Astrocyte of the cerebellum (primary cell): Measurements from ENCODE around the gene SNX8.

Experiments
- DNase-seq: peaks from one replicate; pipeline ENCODE4 v3.0.0-alpha.2; 2011; ENCODE audit warnings: low read depth
- H3K4me3 ChIP-seq: 2 replicates; pipeline ENCODE4 v1.5.1; 2011; ENCODE audit warnings: mild to moderate bottlenecking, low read depth, low read length, moderate library complexity
- in situ Hi-C: cut with HindIII; loops from 2 replicates; pipeline ENCODE4 v1.10.0; 2017; ENCODE audit warnings: low sequenced_read_pairs
- TF ChIP-seq, protein P1 (sequence below): IDR thresholded peaks from 2 replicates; pipeline ENCODE4 v1.5.1; 2012; ENCODE audit warnings: low read length, low read depth, moderate library complexity, mild to moderate bottlenecking; ENCODE audit errors: missing control alignments

Gene SNX8

DNA sequence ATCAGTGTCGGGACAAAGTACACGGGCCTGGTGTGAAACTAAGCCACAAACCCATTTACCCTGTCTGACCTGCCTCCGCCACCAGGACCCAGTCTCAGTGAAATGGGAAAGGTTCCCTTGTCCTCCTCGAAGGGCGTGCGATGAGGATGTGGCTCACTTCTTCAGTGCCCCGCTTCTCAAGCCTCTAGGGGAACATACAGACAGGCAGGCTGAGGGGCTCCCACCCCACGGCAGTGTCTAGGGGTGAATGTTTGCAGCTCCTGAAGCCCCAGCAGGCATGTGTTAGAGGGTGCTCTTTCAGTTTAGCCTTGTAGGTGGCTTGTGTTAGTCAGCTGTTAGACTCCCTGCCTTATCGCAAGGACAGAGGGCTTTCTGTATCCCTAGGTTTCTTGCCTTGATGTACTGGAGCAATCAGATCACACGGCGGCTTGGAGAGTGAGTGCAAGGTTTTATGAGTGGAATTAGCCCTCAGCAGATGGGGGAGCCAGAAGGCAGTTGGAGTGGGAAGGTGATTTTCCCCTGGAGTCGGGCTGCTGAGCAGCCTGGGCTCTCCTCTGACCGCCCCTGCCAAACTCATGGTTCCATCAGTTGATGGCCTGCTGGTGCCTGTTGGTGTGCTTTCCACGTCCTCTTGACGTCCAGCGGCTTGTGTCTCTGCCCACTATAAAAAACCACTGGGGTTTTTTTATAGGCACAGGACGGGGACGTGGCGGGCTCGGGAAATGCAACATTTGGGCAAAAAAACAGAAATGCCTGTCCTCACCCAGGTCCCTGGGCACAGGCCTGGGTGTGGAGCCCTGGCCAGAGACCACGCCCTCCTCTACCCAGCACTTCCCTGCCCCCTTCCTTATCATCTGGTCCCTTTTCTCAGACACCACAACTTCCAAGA, 71.5 kb downstream of the SNX8 start:
- H3K4me3 ChIP-seq: peak overlapping the region; percentile 81
- in situ Hi-C loops: no loop called here
- no peak for DNase-seq
- TF ChIP-seq, protein P1, sequence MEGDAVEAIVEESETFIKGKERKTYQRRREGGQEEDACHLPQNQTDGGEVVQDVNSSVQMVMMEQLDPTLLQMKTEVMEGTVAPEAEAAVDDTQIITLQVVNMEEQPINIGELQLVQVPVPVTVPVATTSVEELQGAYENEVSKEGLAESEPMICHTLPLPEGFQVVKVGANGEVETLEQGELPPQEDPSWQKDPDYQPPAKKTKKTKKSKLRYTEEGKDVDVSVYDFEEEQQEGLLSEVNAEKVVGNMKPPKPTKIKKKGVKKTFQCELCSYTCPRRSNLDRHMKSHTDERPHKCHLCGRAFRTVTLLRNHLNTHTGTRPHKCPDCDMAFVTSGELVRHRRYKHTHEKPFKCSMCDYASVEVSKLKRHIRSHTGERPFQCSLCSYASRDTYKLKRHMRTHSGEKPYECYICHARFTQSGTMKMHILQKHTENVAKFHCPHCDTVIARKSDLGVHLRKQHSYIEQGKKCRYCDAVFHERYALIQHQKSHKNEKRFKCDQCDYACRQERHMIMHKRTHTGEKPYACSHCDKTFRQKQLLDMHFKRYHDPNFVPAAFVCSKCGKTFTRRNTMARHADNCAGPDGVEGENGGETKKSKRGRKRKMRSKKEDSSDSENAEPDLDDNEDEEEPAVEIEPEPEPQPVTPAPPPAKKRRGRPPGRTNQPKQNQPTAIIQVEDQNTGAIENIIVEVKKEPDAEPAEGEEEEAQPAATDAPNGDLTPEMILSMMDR: peak; percentile 19

DNA sequence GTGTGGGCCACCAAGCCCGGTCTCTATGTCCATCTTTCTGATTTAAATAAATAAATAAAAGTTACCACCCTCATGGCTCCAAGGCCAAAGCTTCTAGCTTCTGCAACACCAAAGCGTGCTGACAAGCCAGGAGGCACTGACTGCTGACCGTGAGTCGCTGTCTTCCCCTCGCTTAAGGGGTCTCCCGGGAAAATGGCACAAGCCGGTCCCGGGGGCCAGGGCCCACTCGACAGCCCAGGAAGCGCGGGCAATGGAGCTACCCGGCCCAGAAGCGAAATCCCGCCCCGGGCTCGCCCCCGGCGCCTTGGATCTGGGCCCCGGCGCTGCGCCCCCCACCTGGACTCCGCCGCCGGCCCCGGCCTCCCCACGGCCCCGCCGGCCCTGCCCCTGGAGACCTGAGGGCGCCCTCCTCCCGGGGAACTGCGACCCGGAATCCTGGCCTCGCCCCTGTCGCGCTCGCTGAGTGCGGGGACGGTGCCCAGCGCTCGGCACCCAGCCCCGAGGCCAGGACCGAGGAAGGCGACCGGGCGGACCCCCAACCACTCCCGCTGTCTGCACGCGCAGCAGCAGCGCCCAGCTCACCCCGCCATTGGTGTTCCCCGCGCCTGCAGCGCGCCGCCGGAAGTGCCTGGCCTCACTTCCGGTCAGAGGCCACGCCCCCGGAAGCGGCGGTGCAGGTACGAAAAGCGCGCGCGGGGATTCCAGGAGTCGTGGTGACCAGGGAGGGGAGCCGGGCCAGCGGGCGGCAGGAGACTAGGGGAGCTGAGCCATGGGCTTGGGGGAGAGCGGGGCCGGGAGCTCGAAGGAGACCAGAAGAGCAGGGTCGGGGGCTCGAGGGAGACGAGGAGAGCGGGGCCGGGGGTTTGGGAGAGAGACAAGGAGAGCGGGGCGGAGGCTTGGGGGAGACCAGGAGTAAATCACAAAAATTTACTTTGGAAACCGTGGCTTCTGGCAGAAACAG, 72.4 kb downstream of the SNX8 start, which contains the start of the genes MRM2 and NUDT1:
TSS of gene MRM2 (minus strand) at position 626 of the 961 bp plus-strand sequence. CDS start at position 590, 36 bp downstream.
TSS of gene NUDT1 (plus strand) at position 647 of the 961 bp plus-strand sequence. CDS start 2,349 bp downstream, outside the sequence.
- peak within 1 kb of the TSS; percentile 81 for H3K4me3 ChIP-seq
- DNase-seq: no peak
- in situ Hi-C loops: no loop called here
- TF ChIP-seq, protein P1: no peak

DNA sequence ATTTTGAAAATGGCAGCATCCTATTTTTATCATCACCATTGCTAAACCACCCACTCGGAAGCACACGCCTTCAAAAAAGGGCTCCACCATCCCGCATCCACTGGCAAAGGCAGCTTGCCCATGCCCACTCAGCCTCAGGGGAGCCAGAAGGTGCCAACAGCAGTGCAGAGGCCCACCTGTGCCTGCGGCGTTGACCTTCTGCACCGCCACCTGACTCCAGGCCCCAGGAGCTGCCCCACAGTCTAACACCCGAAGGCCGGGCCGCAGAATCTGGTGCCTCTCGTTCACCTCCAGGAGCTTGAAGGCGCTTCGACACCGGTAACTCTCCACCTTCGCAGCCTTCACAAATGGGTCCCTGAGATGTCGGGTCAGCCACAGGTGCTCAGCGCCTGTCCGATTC, 75.0 kb downstream of the SNX8 start:
- DNase-seq: no peak
- TF ChIP-seq, protein P1: no peak
- H3K4me3 ChIP-seq: no peak overlapping the region
- in situ Hi-C loops: no loop called here

DNA sequence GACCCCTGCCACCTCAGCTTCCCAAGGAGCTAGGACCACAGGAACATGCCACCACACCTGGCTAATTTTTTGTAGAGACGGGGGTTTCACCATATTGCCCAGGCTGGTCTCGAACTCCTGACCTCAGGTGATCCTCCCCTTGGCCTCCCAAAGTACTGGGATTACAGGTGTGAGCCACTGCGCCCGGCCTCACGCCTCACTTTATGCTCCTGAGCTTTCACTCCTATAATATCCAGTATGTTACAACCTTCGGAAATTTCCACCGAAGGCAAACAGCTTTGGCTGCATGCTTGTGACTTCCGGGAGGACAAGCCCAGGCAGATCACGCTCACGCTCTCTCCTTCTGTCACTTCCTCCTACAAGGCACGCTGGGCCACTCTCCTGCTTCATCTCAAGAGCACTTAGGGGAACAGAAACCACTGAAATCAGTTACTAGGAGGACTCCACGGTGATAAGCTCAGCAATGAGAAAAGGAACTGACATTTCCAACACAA, 77.1 kb downstream of the SNX8 start:
- no peak for DNase-seq
- TF ChIP-seq, protein P1: no peak
- H3K4me3 ChIP-seq: no peak overlapping the region
- in situ Hi-C loops: no loop called here

DNA sequence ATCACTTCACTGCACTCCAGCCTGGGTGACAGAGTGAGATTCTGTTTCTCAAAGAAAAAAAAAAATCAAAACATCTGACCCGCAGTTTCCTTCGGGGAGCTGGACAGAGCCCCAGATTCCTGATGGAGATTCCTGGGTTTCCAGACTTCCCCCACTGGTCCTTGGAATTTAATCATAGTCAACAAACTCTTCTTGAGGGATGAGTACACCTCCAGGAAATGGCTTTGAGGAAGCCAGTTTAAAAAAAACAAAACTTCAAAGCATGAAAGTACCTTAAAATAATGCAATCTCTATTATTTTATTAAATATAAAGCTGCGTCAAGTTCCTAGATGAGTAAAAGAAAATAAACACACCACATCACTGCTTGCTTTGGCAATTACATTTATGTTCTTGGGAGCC, 80.3 kb downstream of the SNX8 start:
- no peak overlapping the region for H3K4me3 ChIP-seq
- no peak for DNase-seq
- in situ Hi-C loops: no loop called here
- TF ChIP-seq, protein P1: no peak
